CD4-positive, CD25-positive, alpha-beta regulatory T cell (primary cell): ENCODE results near the gene CAP2. TPM values are rescaled to one million over a fixed set of nuclear protein-coding genes. Genes with fewer than 3 reads are reported as not detected.

Experiments used
- ATAC-seq, 2 donors: fragments of 150-1000 bp; cut with Tn5 transposase; one replicate each; pipeline ENCODE4 v1.10.0; 2021; ENCODE audit warnings: low read depth in 2 of 2, moderate number of reproducible peaks in 2 of 2, moderate library complexity in 1 of 2
- DNase-seq, 3 donors: peaks; one replicate each; pipeline versions ENCODE4 v3.0.0 to v3.0.0-alpha.2; 2012 to 2022; ENCODE audit warnings: mixed read lengths in 1 of 3
- H3K27ac ChIP-seq: one replicate; pipeline ENCODE4 v1.7.0; 2013; ENCODE audit warnings: mild to moderate bottlenecking, low read length; ENCODE audit not compliant: insufficient read depth, poor library complexity, severe bottlenecking
- H3K27me3 ChIP-seq: one replicate; pipeline ENCODE4 v1.7.0; 2013; ENCODE audit warnings: low read length; ENCODE audit not compliant: control insufficient read depth, insufficient read depth
- H3K36me3 ChIP-seq: one replicate; pipeline ENCODE4 v1.7.0; 2013; ENCODE audit warnings: mild to moderate bottlenecking, low read length, moderate library complexity; ENCODE audit not compliant: control insufficient read depth, insufficient read depth
- H3K4me1 ChIP-seq: 2 replicates; pipeline ENCODE4 v1.7.0; 2013; ENCODE audit warnings: mild to moderate bottlenecking, low read length; ENCODE audit not compliant: insufficient read depth, control insufficient read depth, poor library complexity, severe bottlenecking
- H3K4me3 ChIP-seq: one replicate; pipeline ENCODE4 v1.7.0; 2013; ENCODE audit warnings: low read depth, mild to moderate bottlenecking, low read length, moderate library complexity
- H3K9me3 ChIP-seq, 2 experiments: 1 replicate in 1 of 2; 2 replicates in 1 of 2; pipeline ENCODE4 v1.7.0; 2013; ENCODE audit warnings: low read length in 2 of 2, mild to moderate bottlenecking in 1 of 2, moderate library complexity in 1 of 2; ENCODE audit not compliant: control insufficient read depth in 2 of 2
- H3K27ac Mint-ChIP-seq, 3 donors: one replicate each; pipeline ENCODE4 v1.8.0; 2020 to 2022; ENCODE audit warnings: mild to moderate bottlenecking in 3 of 3, mixed read lengths in 3 of 3, moderate library complexity in 2 of 3
- H3K27me3 Mint-ChIP-seq: one replicate; pipeline ENCODE4 v1.8.0; 2022; ENCODE audit warnings: mild to moderate bottlenecking, mixed read lengths
- H3K36me3 Mint-ChIP-seq: one replicate; pipeline ENCODE4 v1.8.0; 2020; ENCODE audit warnings: mixed read lengths
- H3K4me1 Mint-ChIP-seq, 4 donors: one replicate each; pipeline ENCODE4 v1.8.0; 2020 to 2022; ENCODE audit warnings: mixed read lengths in 4 of 4, mild to moderate bottlenecking in 1 of 4
- H3K4me3 Mint-ChIP-seq, 4 donors: one replicate each; pipeline ENCODE4 v1.8.0; 2020 to 2022; ENCODE audit warnings: mild to moderate bottlenecking in 4 of 4, mixed read lengths in 4 of 4, moderate library complexity in 3 of 4
- H3K9me3 Mint-ChIP-seq, 7 donors: one replicate each; pipeline ENCODE4 v1.8.0; 2020 to 2022; ENCODE audit warnings: mixed read lengths in 7 of 7, mild to moderate bottlenecking in 3 of 7, moderate library complexity in 2 of 7
- polyA plus RNA-seq, 4 donors: library from polyadenylated mRNA; unstranded; fragments of 300-500 nt; fragmentation: Illumina TruSeq; gene quantifications; one replicate each; pipeline ENCODE4 v1.2.3, GENCODE V29; 2021
- total RNA-seq: library from RNA; stranded (reverse); gene quantifications from one replicate; pipeline ENCODE4 v1.2.3, GENCODE V29; 2022

CAP2 gene
- total and polyA plus RNA-seq, 5 donors from 2014 or later: not detected

DNA sequence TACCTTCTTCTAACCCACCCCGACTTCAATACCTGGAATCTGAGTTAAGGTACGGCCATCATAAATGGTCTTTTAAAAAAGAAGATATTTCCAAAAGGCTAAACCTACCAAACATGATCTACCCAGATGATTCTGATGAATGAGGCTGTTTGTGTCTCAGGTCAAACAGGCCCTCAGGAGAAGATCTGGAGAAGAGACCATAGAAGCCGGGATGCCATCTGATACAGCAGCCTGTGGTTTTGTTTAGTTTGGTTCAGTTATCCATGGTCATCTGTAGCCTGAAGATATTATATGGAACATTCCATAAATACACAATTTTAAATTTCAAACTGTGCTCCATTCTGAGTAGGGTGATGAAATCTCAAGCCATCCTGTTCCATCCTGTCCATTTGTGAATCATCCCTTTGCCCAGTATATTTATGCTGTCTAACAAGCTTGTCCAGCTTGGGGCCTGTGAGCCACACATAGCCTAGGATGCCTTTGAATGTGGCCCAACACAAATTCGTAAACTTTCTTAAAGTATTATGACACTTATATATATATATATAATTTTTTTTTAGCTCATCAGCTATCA, 4.0 kb upstream of the CAP2 start:
- Mint-ChIP-seq H3K9me3 (peaks cover 0 to 5% (median 0%) of the 10 kb centered on the region in 7 donors), H3K27ac (no peak overlapping the region), H3K27me3 (peaks cover 26% of the 10 kb centered on the region), H3K4me3 (no peak overlapping the region), H3K4me1 (peaks cover 0 to 6% (median 2%) of the 10 kb centered on the region in 4 donors), H3K36me3 (no peaks in the 10 kb centered on the region)
- DNase-seq (no peak), ATAC-seq (no peak)
- Histone ChIP-seq H3K36me3 (no peaks in the 10 kb centered on the region), H3K27ac (no peak overlapping the region), H3K27me3 (peaks cover 17% of the 10 kb centered on the region), H3K4me3 (no peak overlapping the region), H3K9me3 (no peaks in the 10 kb centered on the region), H3K4me1 (no peaks in the 10 kb centered on the region)

DNA sequence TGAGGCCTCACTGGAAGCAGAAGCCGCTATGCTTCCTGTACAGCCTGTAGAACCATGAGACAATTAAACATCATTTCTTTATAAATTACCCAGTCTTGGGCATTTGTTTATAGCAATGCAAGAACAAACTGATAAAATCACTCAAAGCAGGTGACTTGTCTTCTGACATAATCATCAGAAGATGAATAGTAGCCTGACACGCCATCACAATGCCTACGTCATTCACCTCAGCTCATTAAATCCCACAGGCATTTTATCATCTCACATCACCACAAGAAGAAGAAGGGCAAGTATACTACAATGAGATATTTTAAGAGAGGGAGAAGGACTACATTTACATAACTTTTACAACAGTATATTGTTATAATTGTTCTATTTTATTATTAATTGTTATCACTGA, 3.1 kb upstream of the CAP2 start:
- peaks cover 35% of the 10 kb centered on the region for H3K27me3 Mint-ChIP-seq
- peaks cover 0 to 5% (median 0%) of the 10 kb centered on the region in 7 donors for H3K9me3 Mint-ChIP-seq
- Histone ChIP-seq H3K27ac (no peak overlapping the region), H3K36me3 (no peaks in the 10 kb centered on the region), H3K4me1 (no peaks in the 10 kb centered on the region), H3K27me3 (peaks cover 26% of the 10 kb centered on the region), H3K9me3 (no peaks in the 10 kb centered on the region), H3K4me3 (no peak overlapping the region)
- no peaks in the 10 kb centered on the region for H3K36me3 Mint-ChIP-seq
- H3K27ac Mint-ChIP-seq: peak overlapping the region in 1 of 3 donors; percentile 69
- no peak for DNase-seq
- H3K4me1 Mint-ChIP-seq: peaks cover 0 to 8% (median 3%) of the 10 kb centered on the region in 4 donors
- ATAC-seq: no peak
- no peak overlapping the region for H3K4me3 Mint-ChIP-seq

GRCh38 chr6:17391976-17392375, 1.4 kb upstream of the CAP2 start:
- ATAC-seq: no peak
- peak overlapping the region in 1 of 4 donors; percentile 1 for H3K4me3 Mint-ChIP-seq

GRCh38 chr6:17393892-17394631, 667 bp downstream of the CAP2 start:
- DNase-seq (no peak), ATAC-seq (no peak)
- Mint-ChIP-seq H3K36me3 (no peaks in the 10 kb centered on the region), H3K9me3 (peaks cover 0 to 10% (median 0%) of the 10 kb centered on the region in 7 donors), H3K27ac (no peak overlapping the region), H3K4me1 (peaks cover 0 to 8% (median 3%) of the 10 kb centered on the region in 4 donors), H3K4me3 (peak overlapping the region in 1 of 4 donors; percentile 48), H3K27me3 (peaks cover 52% of the 10 kb centered on the region)
- H3K27me3 ChIP-seq: peaks cover 36% of the 10 kb centered on the region
- H3K36me3 ChIP-seq: no peaks in the 10 kb centered on the region
- H3K4me1 ChIP-seq: no peaks in the 10 kb centered on the region
- H3K27ac ChIP-seq: no peak overlapping the region
- no peaks in the 10 kb centered on the region for H3K9me3 ChIP-seq
- H3K4me3 ChIP-seq: no peak overlapping the region

More at GRCh38 chr6:17391976-17392375, 1.4 kb upstream of the CAP2 start:
- no peak for DNase-seq
- peaks cover 0 to 7% (median 0%) of the 10 kb centered on the region in 7 donors for H3K9me3 Mint-ChIP-seq
- no peak overlapping the region for H3K27ac ChIP-seq
- no peak overlapping the region for H3K27ac Mint-ChIP-seq
- H3K9me3 ChIP-seq: no peaks in the 10 kb centered on the region
- H3K27me3 Mint-ChIP-seq: peaks cover 44% of the 10 kb centered on the region
- no peaks in the 10 kb centered on the region for H3K36me3 ChIP-seq
- no peaks in the 10 kb centered on the region for H3K4me1 ChIP-seq
- peaks cover 36% of the 10 kb centered on the region for H3K27me3 ChIP-seq
- H3K36me3 Mint-ChIP-seq: no peaks in the 10 kb centered on the region
- H3K4me3 ChIP-seq: no peak overlapping the region
- peaks cover 0 to 8% (median 3%) of the 10 kb centered on the region in 4 donors for H3K4me1 Mint-ChIP-seq

GRCh38 chr6:17395112-17395511, 1.7 kb downstream of the CAP2 start:
- peaks cover 0 to 8% (median 3%) of the 10 kb centered on the region in 4 donors for H3K4me1 Mint-ChIP-seq
- H3K27me3 Mint-ChIP-seq: peaks cover 52% of the 10 kb centered on the region
- H3K4me3 Mint-ChIP-seq: no peak overlapping the region

DNA sequence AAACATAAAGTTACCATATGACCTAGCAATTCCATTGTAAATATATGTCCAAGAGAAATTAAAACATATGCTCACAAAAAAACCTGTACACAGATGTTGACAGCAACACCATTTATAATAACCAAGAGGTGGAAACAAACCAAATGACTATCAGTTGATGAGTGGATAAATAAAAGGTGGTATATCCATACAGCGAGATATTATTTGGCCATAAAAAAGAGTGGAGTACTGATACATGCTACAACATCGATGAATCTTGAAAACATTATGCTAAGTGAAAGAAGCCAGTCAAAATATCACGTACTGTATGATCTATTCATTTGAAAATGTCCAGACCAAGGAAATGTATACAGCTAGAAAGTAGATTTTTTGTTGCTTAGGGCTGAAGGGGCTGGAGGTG, 2.9 kb downstream of the CAP2 start:
- peaks cover 52% of the 10 kb centered on the region for H3K27me3 Mint-ChIP-seq
- H3K4me3 Mint-ChIP-seq: no peak overlapping the region

More at GRCh38 chr6:17395112-17395511, 1.7 kb downstream of the CAP2 start:
- Histone ChIP-seq H3K9me3 (no peaks in the 10 kb centered on the region), H3K36me3 (no peaks in the 10 kb centered on the region), H3K27me3 (peaks cover 36% of the 10 kb centered on the region), H3K27ac (no peak overlapping the region), H3K4me1 (no peaks in the 10 kb centered on the region), H3K4me3 (no peak overlapping the region)
- H3K27ac Mint-ChIP-seq: no peak overlapping the region
- DNase-seq: no peak
- peaks cover 0 to 13% (median 0%) of the 10 kb centered on the region in 7 donors for H3K9me3 Mint-ChIP-seq
- ATAC-seq: no peak
- no peaks in the 10 kb centered on the region for H3K36me3 Mint-ChIP-seq

DNA sequence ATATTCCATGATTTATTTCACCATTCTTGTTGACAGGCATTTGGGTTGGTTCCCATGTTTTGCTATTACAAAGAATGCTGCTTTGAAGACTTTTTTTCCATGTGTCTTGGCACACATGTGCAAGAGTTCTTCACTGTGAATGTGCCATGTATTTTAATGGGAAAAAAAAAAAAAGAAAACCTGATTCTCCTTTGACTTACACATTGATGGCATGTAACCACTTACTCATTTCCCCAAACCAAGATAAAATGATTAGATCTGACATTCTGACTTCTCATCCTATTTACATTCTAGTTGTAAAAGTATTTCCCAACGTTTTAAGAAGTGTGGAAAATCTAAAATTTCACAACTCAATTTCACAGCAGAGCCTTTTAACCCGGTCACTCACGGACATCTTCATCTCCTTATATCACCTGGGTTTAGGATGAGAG, 4.4 kb downstream of the CAP2 start:
- Histone ChIP-seq H3K9me3 (no peaks in the 10 kb centered on the region), H3K4me3 (no peak overlapping the region), H3K27ac (no peak overlapping the region), H3K4me1 (no peaks in the 10 kb centered on the region), H3K36me3 (no peaks in the 10 kb centered on the region), H3K27me3 (peaks cover 25% of the 10 kb centered on the region)
- Mint-ChIP-seq H3K4me1 (peaks cover 0 to 8% (median 3%) of the 10 kb centered on the region in 4 donors), H3K4me3 (no peak overlapping the region), H3K27ac (no peak overlapping the region), H3K27me3 (peaks cover 39% of the 10 kb centered on the region), H3K9me3 (peaks cover 0 to 13% (median 0%) of the 10 kb centered on the region in 7 donors), H3K36me3 (no peaks in the 10 kb centered on the region)
- ATAC-seq: no peak
- DNase-seq: no peak

More for the DNA sequence above, 2.9 kb downstream of the CAP2 start:
- Histone ChIP-seq H3K27me3 (peaks cover 36% of the 10 kb centered on the region), H3K36me3 (no peaks in the 10 kb centered on the region), H3K4me1 (no peaks in the 10 kb centered on the region), H3K9me3 (no peaks in the 10 kb centered on the region), H3K27ac (no peak overlapping the region), H3K4me3 (no peak overlapping the region)
- H3K4me1 Mint-ChIP-seq: peaks cover 0 to 8% (median 3%) of the 10 kb centered on the region in 4 donors
- DNase-seq: no peak
- ATAC-seq: no peak
- H3K27ac Mint-ChIP-seq: no peak overlapping the region
- no peaks in the 10 kb centered on the region for H3K36me3 Mint-ChIP-seq
- peaks cover 0 to 13% (median 0%) of the 10 kb centered on the region in 7 donors for H3K9me3 Mint-ChIP-seq
